Endothelial cell of umbilical vein (primary cell): ENCODE results near the gene GRM8. TPM values are rescaled to one million over a fixed set of nuclear protein-coding genes. Genes with fewer than 3 reads are reported as not detected.

Experiments used
- BruUV-seq: library from RNA; stranded (reverse); fragments of 400-500 nt; replicated peaks from 2 replicates; lab custom pipeline; 2021; lab: Mats Ljungman, UMichigan
- CTCF ChIA-PET: fragments of 300-600, 350-600 bp; sonication (Branson Sonifier 250); formaldehyde crosslinking; loops from one replicate; lab custom pipeline; 2021; ENCODE audit warnings: antibody characterized with exemption, inconsistent platforms; lab: Charles Lee
- POLR2A ChIA-PET: fragments of 300-600, 350-600 bp; sonication (Branson Sonifier 250); formaldehyde crosslinking; loops from one replicate; lab custom pipeline; 2021; ENCODE audit warnings: antibody characterized with exemption, inconsistent platforms; lab: Charles Lee
- DNase-seq: peaks from one replicate; pipeline ENCODE4 v3.0.0-alpha.2; 2011; ENCODE audit warnings: low read depth, low spot score
- FAIRE-seq: peaks from 2 replicates; lab custom pipeline; 2011; peaks lifted over from hg19 to GRCh38; lab: Jason Lieb, UNC
- H2AFZ ChIP-seq: 2 replicates; pipeline ENCODE4 v1.6.0; 2012; ENCODE audit warnings: low read depth, low read length, control low read depth, inconsistent platforms
- H3K27ac ChIP-seq: 2 replicates; pipeline ENCODE4 v1.5.1; 2011; ENCODE audit warnings: low read depth, mild to moderate bottlenecking, control low read depth, low read length, moderate library complexity; ENCODE audit not compliant: insufficient read depth
- H3K27me3 ChIP-seq, 2 experiments: 2 replicates each; pipeline versions ENCODE4 v1.6.0 to v1.6.1; 2011; ENCODE audit warnings: low read length in 2 of 2, mixed read lengths in 1 of 2; ENCODE audit not compliant: control insufficient read depth in 2 of 2, insufficient read depth in 2 of 2
- H3K36me3 ChIP-seq, 2 experiments: 2 replicates in 1 of 2; 3 replicates in 1 of 2; pipeline ENCODE4 v1.5.1; 2011; ENCODE audit warnings: low read length in 2 of 2, mild to moderate bottlenecking in 1 of 2, moderate library complexity in 1 of 2; ENCODE audit not compliant: control insufficient read depth in 2 of 2, insufficient read depth in 2 of 2; ENCODE audit errors: extremely low read depth in 1 of 2
- H3K4me1 ChIP-seq: 3 replicates; pipeline ENCODE4 v1.5.1; 2011; ENCODE audit warnings: mild to moderate bottlenecking, low read length; ENCODE audit not compliant: control insufficient read depth, insufficient read depth; ENCODE audit errors: extremely low read depth
- H3K4me2 ChIP-seq: 2 replicates; pipeline ENCODE4 v1.6.1; 2011; ENCODE audit warnings: low read length, control low read depth, mixed read lengths; ENCODE audit not compliant: insufficient read depth
- H3K4me3 ChIP-seq, 3 experiments: fragments of 200-600 bp in 1 of 3; sonication (generic), shearing (Covaris generic) in 1 of 3; replicated peaks in 1 of 3; 2 replicates each; pipeline ENCODE4 v1.5.1; 2011 to 2016; ENCODE audit warnings: control low read depth in 3 of 3, low read length in 3 of 3, mild to moderate bottlenecking in 2 of 3, inconsistent platforms in 1 of 3, low read depth in 1 of 3, moderate library complexity in 1 of 3; ENCODE audit not compliant: insufficient read depth in 1 of 3
- H3K79me2 ChIP-seq: 2 replicates; pipeline ENCODE4 v1.6.0; 2012; ENCODE audit warnings: low read length, inconsistent platforms; ENCODE audit not compliant: control insufficient read depth, insufficient read depth
- H3K9ac ChIP-seq: replicated peaks from 2 replicates; pipeline ENCODE3; 2011; ENCODE audit warnings: low read length, control low read depth; ENCODE audit not compliant: insufficient read depth; ENCODE audit errors: extremely low read depth
- H3K9me1 ChIP-seq: replicated peaks from 3 replicates; pipeline ENCODE4 v1.6.0; 2011; ENCODE audit warnings: mild to moderate bottlenecking, low read length; ENCODE audit not compliant: control insufficient read depth, insufficient read depth; ENCODE audit errors: extremely low read depth
- H3K9me3 ChIP-seq: replicated peaks from 2 replicates; pipeline ENCODE4 v1.5.1; 2012; ENCODE audit warnings: low read length, inconsistent platforms; ENCODE audit not compliant: control insufficient read depth, insufficient read depth
- H4K20me1 ChIP-seq: replicated peaks from 2 replicates; pipeline ENCODE3; 2011; ENCODE audit warnings: mild to moderate bottlenecking, low read length; ENCODE audit not compliant: control insufficient read depth, insufficient read depth; ENCODE audit errors: extremely low read depth
- CTCF ChIP-seq, 2 donors: IDR thresholded peaks; 1 replicate in 1 of 2; 2 replicates in 1 of 2; pipeline ENCODE4 v1.5.1; 2011; ENCODE audit warnings: low read length in 2 of 2, mild to moderate bottlenecking in 2 of 2, moderate library complexity in 2 of 2, control low read depth in 1 of 2, inconsistent platforms in 1 of 2, low read depth in 1 of 2; ENCODE audit not compliant: insufficient read depth in 1 of 2; ENCODE audit errors: extremely low read depth in 1 of 2
- EZH2 ChIP-seq: IDR thresholded peaks from 2 replicates; pipeline ENCODE4 v1.6.1; 2012; ENCODE audit warnings: borderline replicate concordance, low read depth, mild to moderate bottlenecking, moderate library complexity, low read length, inconsistent platforms; ENCODE audit not compliant: severe bottlenecking
- FOS ChIP-seq: IDR thresholded peaks from 2 replicates; pipeline ENCODE4 v1.6.1; 2011; ENCODE audit warnings: mild to moderate bottlenecking, low read length, moderate library complexity, borderline replicate concordance; ENCODE audit not compliant: insufficient read depth
- GATA2 ChIP-seq: IDR thresholded peaks from 2 replicates; pipeline ENCODE4 v1.7.0; 2011; ENCODE audit warnings: low read depth, mild to moderate bottlenecking, moderate library complexity, mixed read lengths, low read length; ENCODE audit not compliant: insufficient read length, insufficient read depth
- JUN ChIP-seq: IDR thresholded peaks from 2 replicates; pipeline ENCODE4 v1.6.1; 2011; ENCODE audit warnings: borderline replicate concordance, low read depth; ENCODE audit not compliant: insufficient read length, insufficient read depth
- MYC ChIP-seq: IDR thresholded peaks from one replicate; pipeline ENCODE4 v1.6.1; 2011; ENCODE audit warnings: mild to moderate bottlenecking, low read depth, low read length
- POLR2A ChIP-seq: IDR thresholded peaks from 2 replicates; pipeline ENCODE4 v1.6.1; 2012; ENCODE audit warnings: low read depth, mild to moderate bottlenecking, control low read depth, low read length
- POLR2AphosphoS5 ChIP-seq: IDR thresholded peaks from 2 replicates; pipeline ENCODE4 v1.6.1; 2012; ENCODE audit warnings: low read depth, mild to moderate bottlenecking, control low read depth, low read length, moderate library complexity; ENCODE audit not compliant: insufficient read depth
- dilution Hi-C: fragments of 300-500 bp; cut with MboI; formaldehyde crosslinking; loops from one replicate; pipeline ENCODE4 v1.15.0; 2019; ENCODE audit warnings: low sequenced_read_pairs; ENCODE audit not compliant: extremely low pct_ligation_motif_present
- intact Hi-C: fragments of 100-400 bp; cut with micrococcal nuclease; formaldehyde crosslinking; loops from one replicate; pipeline ENCODE4 v1.10.0; 2022
- polyA plus RNA-seq, 4 experiments: library from polyadenylated mRNA; depleted of rRNA in 3 of 4; stranded (reverse) in 3 of 4; unstranded in 1 of 4; fragments of >200 nt; gene quantifications; 2 replicates each; pipeline versions ENCODE4 v1.2.1 to v1.2.3, GENCODE V29; 2011 to 2012; ENCODE audit warnings: missing spikeins in 1 of 4
- total RNA-seq: library from RNA; stranded (reverse); gene quantifications from 2 replicates; pipeline ENCODE4 v1.2.3, GENCODE V29; 2021
- TF ChIP-seq, protein P1 (sequence below): IDR thresholded peaks from 2 replicates; pipeline ENCODE4 v1.6.1; 2011; ENCODE audit not compliant: insufficient read depth, insufficient read length

The GRM8 gene
- total and polyA plus RNA-seq, 2 donors (not counting 3 experiments of a cell fraction or from before 2014, with no cell fraction given) = not detected

GRCh38 chr7:126637538-126637937 lies 615.2 kb downstream of the GRM8 start:
- BruUV-seq = no TSS peak
- H3K4me3 ChIP-seq = no peak overlapping the region
- H3K4me1 ChIP-seq = no peaks in the 10 kb centered on the region
- H3K79me2 ChIP-seq = no peaks in the 10 kb centered on the region
- ChIA-PET POLR2A (no interaction called here), CTCF (no interaction called here)
- no peaks in the 10 kb centered on the region for H4K20me1 ChIP-seq
- H3K36me3 ChIP-seq = no peaks in the 10 kb centered on the region
- dilution Hi-C loops = no loop called here
- no peaks in the 10 kb centered on the region for H3K9me3 ChIP-seq
- no peak overlapping the region for H2AFZ ChIP-seq
- no peak overlapping the region for H3K9ac ChIP-seq
- H3K27me3 ChIP-seq = no peaks in the 10 kb centered on the region
- no peak for TF ChIP-seq MYC
- no peak for TF ChIP-seq GATA2
- no peak for TF ChIP-seq POLR2A
- no peak for TF ChIP-seq EZH2
- TF ChIP-seq, protein P1, sequence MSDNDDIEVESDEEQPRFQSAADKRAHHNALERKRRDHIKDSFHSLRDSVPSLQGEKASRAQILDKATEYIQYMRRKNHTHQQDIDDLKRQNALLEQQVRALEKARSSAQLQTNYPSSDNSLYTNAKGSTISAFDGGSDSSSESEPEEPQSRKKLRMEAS = no peak
- TF ChIP-seq CTCF (IDR thresholded peaks at IDR 0.05; ENCODE audit: extremely low read depth in 1 of 2, insufficient read depth in 1 of 2, low read depth in 1 of 2, low read length in 2 of 2) = no peak
- H3K9me1 ChIP-seq = no peaks in the 10 kb centered on the region
- DNase-seq = no peak
- intact Hi-C loops = no loop called here
- no peak overlapping the region for H3K27ac ChIP-seq
- H3K4me2 ChIP-seq = no peak overlapping the region
- no peak for FAIRE-seq

- CTCF ChIA-PET = no interaction called here
- Histone ChIP-seq H3K4me1 (no peaks in the 10 kb centered on the region), H3K27ac (no peak overlapping the region), H3K4me3 (no peak overlapping the region), H3K4me2 (no peak overlapping the region), H3K9me3 (no peaks in the 10 kb centered on the region), H3K36me3 (no peaks in the 10 kb centered on the region), H4K20me1 (no peaks in the 10 kb centered on the region), H3K9ac (no peak overlapping the region), H3K79me2 (no peaks in the 10 kb centered on the region), H2AFZ (no peak overlapping the region), H3K27me3 (no peaks in the 10 kb centered on the region), H3K9me1 (no peaks in the 10 kb centered on the region)
- TF ChIP-seq GATA2 = no peak
- no peak for TF ChIP-seq MYC
- TF ChIP-seq FOS = no peak
- TF ChIP-seq CTCF (IDR thresholded peaks at IDR 0.05; ENCODE audit: extremely low read depth in 1 of 2, insufficient read depth in 1 of 2, low read depth in 1 of 2, low read length in 2 of 2) = no peak
- no peak for TF ChIP-seq EZH2
- TF ChIP-seq POLR2AphosphoS5 = no peak
- no peak for TF ChIP-seq JUN
- TF ChIP-seq, protein P1 = no peak
- TF ChIP-seq POLR2A = no peak
- POLR2A ChIA-PET = no interaction called here
- FAIRE-seq (no peak), DNase-seq (no peak)
- intact Hi-C loops (no loop called here), dilution Hi-C loops (no loop called here)
- no TSS peak for BruUV-seq
Observed at GRCh38 chr7:126635545-126635944, 617.2 kb downstream of the GRM8 start.
